Lower leg skin (tissue), 3 donors: ENCODE data around the gene PDE7B.

Experiments
- CTCF ChIP-seq, 3 donors: fragments of 450-650 bp; IDR thresholded peaks; one replicate each; pipeline ENCODE4 v1.5.1; 2016; ENCODE audit warnings: antibody characterized with exemption in 3 of 3, mild to moderate bottlenecking in 3 of 3, moderate library complexity in 2 of 3
- POLR2A ChIP-seq, 2 donors: fragments of 450-650 bp; IDR thresholded peaks; one replicate each; pipeline ENCODE4 v1.6.1; 2016 to 2017; ENCODE audit warnings: antibody characterized with exemption in 2 of 2, mild to moderate bottlenecking in 1 of 2, moderate library complexity in 1 of 2

GRCh38 chr6:135852746-135853145 is 1.2 kb downstream of the PDE7B start:
- no peak for TF ChIP-seq CTCF (IDR thresholded peaks at IDR 0.05)
- TF ChIP-seq POLR2A (IDR thresholded peaks at IDR 0.05) = no peak
